Prostate gland (tissue), 2 donors: ENCODE data around the gene CELF2. TPM values are rescaled to one million over a fixed set of nuclear protein-coding genes. Genes with fewer than 3 reads are reported as not detected.

Source experiments
- DNase-seq: peaks from one replicate; pipeline ENCODE4 v3.0.0-alpha.2; 2019; ENCODE audit warnings: low spot score
- H3K27ac ChIP-seq, 2 donors: fragments of 200-600 bp; sonication (generic); 2 replicates each; pipeline ENCODE4 v1.5.1; 2017 to 2019
- H3K27me3 ChIP-seq: fragments of 200-600 bp; sonication (generic); replicated peaks from 2 replicates; pipeline ENCODE4 v1.5.1; 2019; ENCODE audit not compliant: insufficient read depth
- H3K36me3 ChIP-seq, 2 donors: fragments of 200-600 bp; sonication (generic); 1 replicate in 1 of 2; 2 replicates in 1 of 2; pipeline versions ENCODE4 v1.5.1 to v1.8.1; 2017 to 2019
- H3K4me1 ChIP-seq: fragments of 200-600 bp; sonication (generic); replicated peaks from 2 replicates; pipeline ENCODE4 v1.5.1; 2019
- H3K4me3 ChIP-seq, 2 donors: fragments of 200-600 bp; sonication (generic); 2 replicates each; pipeline ENCODE4 v1.5.1; 2017 to 2019
- H3K9me3 ChIP-seq: fragments of 200-600 bp; sonication (generic); 2 replicates; pipeline ENCODE4 v1.5.1; 2017
- POLR2A ChIP-seq: fragments of 450-650 bp; IDR thresholded peaks from one replicate; pipeline ENCODE4 v1.6.1; 2016; ENCODE audit warnings: antibody characterized with exemption, mild to moderate bottlenecking
- POLR2AphosphoS5 ChIP-seq: sonication (generic); formaldehyde crosslinking; IDR thresholded peaks from one replicate; pipeline ENCODE4 v1.6.1; 2017; ENCODE audit warnings: antibody characterized with exemption
- WGBS: methylation state at CpG from one replicate; pipeline ENCODE4 v1.1.5; 2018; 5-methylcytosine and 5-hydroxymethylcytosine counted together
- intact Hi-C: fragments of 100-400 bp; cut with DNase I; formaldehyde crosslinking; loops from one replicate; pipeline ENCODE4 v1.14.2; 2022
- total RNA-seq, 2 donors: library from RNA; depleted of rRNA; stranded (reverse); fragments of >200 nt; gene quantifications; one replicate each; pipeline ENCODE4 v1.1.0, GENCODE V29; 2016
- TF ChIP-seq, protein P1 (sequence below), 4 experiments: fragments of 200-600 bp in 2 of 4; fragments of 450-650 bp in 2 of 4; sonication (generic) in 2 of 4; IDR thresholded peaks; 1 replicate in 3 of 4; 2 replicates in 1 of 4; pipeline ENCODE4 v1.5.1; 2016 to 2019; ENCODE audit warnings: antibody characterized with exemption in 4 of 4, mild to moderate bottlenecking in 2 of 4, moderate library complexity in 2 of 4

Gene CELF2
- total RNA-seq, 2 donors from 2014 or later, result 19.2 to 43.2 TPM

DNA sequence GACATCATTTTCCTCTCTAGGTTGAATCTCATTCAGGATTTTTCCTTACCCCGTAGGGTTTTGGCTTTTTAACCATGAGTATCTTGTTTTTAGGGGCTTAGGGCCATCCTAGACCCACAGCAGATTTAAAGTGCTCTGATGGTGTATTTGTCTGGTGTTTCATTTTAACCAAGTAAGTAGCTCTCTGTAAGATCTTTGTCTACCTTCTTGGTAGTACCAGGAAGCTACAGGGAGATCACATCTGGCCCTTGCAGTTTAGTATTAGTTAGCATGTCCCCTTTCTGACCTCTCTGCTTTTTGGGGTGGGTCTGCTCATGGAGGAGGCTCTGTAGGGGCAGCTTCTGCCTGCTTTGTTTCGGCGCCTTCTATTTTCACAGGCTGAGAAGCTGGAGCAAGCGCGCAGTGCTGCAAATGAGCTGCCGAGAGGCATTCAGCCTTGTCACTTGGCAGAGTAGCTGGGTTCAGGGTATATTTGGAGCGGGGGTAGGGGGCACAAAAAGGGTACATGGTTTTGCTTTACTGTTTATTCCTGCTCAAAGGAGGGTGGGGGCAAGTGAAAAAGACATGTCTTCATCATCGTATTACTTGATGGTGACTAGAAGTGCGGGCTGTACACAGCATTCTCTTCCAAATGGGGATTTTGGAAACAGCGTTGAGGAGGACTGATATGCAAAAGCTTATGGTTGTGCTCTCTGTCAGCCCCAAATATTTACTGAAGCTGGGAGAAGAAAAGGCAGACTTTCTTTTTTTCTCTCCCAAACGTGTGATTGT, 146.3 kb downstream of the CELF2 start:
- WGBS, result 45% methylated on average over 11 of the region's 11 CpGs
- DNase-seq, result no peak
- H3K36me3 ChIP-seq, result no peaks in the 10 kb centered on the region
- no peak overlapping the region for H3K4me3 ChIP-seq
- TF ChIP-seq, protein P1, sequence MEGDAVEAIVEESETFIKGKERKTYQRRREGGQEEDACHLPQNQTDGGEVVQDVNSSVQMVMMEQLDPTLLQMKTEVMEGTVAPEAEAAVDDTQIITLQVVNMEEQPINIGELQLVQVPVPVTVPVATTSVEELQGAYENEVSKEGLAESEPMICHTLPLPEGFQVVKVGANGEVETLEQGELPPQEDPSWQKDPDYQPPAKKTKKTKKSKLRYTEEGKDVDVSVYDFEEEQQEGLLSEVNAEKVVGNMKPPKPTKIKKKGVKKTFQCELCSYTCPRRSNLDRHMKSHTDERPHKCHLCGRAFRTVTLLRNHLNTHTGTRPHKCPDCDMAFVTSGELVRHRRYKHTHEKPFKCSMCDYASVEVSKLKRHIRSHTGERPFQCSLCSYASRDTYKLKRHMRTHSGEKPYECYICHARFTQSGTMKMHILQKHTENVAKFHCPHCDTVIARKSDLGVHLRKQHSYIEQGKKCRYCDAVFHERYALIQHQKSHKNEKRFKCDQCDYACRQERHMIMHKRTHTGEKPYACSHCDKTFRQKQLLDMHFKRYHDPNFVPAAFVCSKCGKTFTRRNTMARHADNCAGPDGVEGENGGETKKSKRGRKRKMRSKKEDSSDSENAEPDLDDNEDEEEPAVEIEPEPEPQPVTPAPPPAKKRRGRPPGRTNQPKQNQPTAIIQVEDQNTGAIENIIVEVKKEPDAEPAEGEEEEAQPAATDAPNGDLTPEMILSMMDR (IDR thresholded peaks at IDR 0.05), result no peak
- TF ChIP-seq POLR2AphosphoS5 (no peak), POLR2A (no peak)
- H3K27ac ChIP-seq, result peak overlapping the region; percentile 23 to 30
- intact Hi-C loops, result loop anchor here (10.0 kb wide), 1 partner anchor 119 kb away; no protein-coding TSS in a partner anchor
- H3K27me3 ChIP-seq, result no peaks in the 10 kb centered on the region
- no peaks in the 10 kb centered on the region for H3K9me3 ChIP-seq
- no peaks in the 10 kb centered on the region for H3K4me1 ChIP-seq

DNA sequence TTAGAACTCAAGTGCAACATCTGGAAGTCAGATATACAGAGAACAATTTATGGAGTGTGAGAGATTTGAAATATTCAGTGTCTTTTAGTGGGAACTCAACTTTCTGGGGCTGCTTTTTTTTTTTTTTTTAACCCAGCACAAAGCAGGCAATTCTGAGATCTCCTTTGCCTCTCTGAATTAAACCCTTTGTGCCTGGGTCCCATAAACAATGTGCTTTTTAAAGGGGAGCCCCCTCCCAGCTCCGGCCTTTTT, 146.8 kb downstream of the CELF2 start:
- H3K4me1 ChIP-seq, result no peaks in the 10 kb centered on the region
- TF ChIP-seq POLR2AphosphoS5 (no peak), POLR2A (no peak)
- TF ChIP-seq, protein P1 (IDR thresholded peaks at IDR 0.05), result no peak
- intact Hi-C loops, result loop anchor here (10.0 kb wide), 1 partner anchor 120 kb away; no protein-coding TSS in a partner anchor

DNA sequence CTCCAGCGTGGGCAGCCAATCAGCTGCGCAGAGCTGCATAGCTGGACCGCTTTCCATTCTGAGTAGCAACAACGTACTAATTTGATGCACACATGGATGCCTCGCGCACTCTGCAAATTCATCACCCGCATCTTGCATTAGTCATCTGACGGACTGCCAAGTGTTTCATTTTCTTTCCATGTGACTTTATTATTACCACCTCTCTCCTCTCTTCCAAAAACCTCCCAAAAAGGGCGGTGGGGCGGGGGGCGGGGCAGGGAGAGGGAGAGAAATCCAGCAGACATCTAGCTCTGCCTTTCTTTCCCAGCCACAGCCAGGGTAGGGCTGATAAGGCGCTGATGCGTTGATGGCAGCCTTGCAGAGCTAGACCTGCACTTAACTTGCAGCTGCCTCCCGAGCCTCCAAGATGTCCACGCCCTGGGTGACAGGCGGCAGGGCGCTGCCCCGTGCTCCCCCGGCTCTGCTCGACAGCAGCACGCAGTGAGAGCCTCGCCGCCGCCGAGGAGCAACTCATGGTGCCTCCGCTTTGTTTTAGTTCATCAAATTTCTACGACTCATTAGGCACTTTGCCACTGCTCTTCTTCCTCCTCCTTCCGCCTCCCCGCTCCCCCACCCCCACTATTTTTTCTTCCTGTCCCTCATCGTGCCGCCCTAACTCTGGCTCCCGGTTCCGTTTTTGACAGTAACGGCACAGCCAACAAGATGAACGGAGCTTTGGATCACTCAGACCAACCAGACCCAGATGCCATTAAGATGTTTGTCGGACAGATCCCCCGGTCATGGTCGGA, 147.3 kb downstream of the CELF2 start:
- H3K4me3 ChIP-seq, result peak overlapping the region; percentile 47 to 56
- no peaks in the 10 kb centered on the region for H3K9me3 ChIP-seq
- DNase-seq, result peak; percentile 34
- no peak for TF ChIP-seq POLR2AphosphoS5
- TF ChIP-seq, protein P1 (IDR thresholded peaks at IDR 0.05), result no peak
- TF ChIP-seq POLR2A, result peak; percentile 4
- no peaks in the 10 kb centered on the region for H3K36me3 ChIP-seq
- H3K4me1 ChIP-seq, result no peaks in the 10 kb centered on the region
- H3K27me3 ChIP-seq, result no peaks in the 10 kb centered on the region
- under 1% methylated on average over 38 of the region's 38 CpGs for WGBS
- H3K27ac ChIP-seq, result peak overlapping the region; percentile 70 to 73
- intact Hi-C loops, result loop anchor here (10.0 kb wide), 1 partner anchor 120 kb away; no protein-coding TSS in a partner anchor

More for the DNA sequence above, 146.8 kb downstream of the CELF2 start:
- no peak for DNase-seq
- H3K36me3 ChIP-seq, result no peaks in the 10 kb centered on the region
- no peaks in the 10 kb centered on the region for H3K27me3 ChIP-seq
- 0% methylated on average over 1 of the region's 1 CpG for WGBS
- no peaks in the 10 kb centered on the region for H3K9me3 ChIP-seq
- H3K27ac ChIP-seq, result peak overlapping the region; percentile 23 to 30
- H3K4me3 ChIP-seq, result peak overlapping the region; percentile 47 to 56

DNA sequence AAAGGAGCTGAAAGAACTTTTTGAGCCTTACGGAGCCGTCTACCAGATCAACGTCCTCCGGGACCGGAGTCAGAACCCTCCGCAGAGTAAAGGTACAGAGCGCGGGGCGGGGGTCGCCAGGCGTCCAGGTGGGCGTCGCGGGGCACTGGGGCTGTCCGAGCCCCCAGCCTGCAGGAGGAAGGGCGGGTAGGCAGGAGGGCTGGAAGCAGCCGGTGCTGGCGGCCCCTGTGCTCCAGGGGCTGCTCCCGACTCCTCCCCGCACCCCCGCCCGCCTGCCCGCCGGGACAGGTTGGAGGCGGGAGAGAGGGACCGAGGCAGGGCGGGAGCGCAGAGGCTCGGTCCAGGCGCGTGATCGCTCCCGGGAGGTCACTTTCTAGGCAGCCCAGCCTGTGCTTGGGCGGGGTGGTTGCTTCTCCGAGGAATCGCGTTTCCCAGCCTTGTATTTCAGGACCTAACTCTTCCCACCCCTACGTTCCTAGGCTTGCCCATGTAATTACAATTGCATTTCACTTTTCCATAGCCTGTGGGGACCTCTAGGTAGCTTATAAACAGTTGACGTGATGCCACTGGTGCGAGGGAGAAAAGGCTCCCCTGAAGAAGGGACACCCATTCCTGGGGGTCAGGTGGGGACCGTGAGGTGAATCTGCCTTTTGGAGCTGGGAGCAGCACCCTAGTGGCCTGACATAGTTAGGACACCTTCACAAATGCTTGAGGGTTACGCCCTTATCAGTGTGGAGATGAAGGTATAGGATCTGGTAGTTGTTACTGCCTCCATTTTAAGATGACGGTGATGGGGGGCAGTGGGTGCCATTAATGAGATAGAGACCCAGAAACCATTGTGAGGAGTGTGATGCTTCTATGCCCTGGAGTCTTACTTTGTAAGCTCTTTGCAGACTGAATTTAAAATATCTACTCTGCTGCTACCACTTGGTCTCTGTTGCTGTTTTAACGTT, 148.2 kb downstream of the CELF2 start:
- DNase-seq, result peak; percentile 28
- Histone ChIP-seq H3K27me3 (no peaks in the 10 kb centered on the region), H3K4me3 (peak overlapping the region; percentile 47 to 56), H3K36me3 (no peaks in the 10 kb centered on the region), H3K4me1 (no peaks in the 10 kb centered on the region), H3K9me3 (no peaks in the 10 kb centered on the region), H3K27ac (peak overlapping the region; percentile 70 to 73)
- 5% methylated on average over 36 of the region's 44 CpGs for WGBS
- intact Hi-C loops, result loop anchor here (10.0 kb wide), 1 partner anchor 121 kb away; no protein-coding TSS in a partner anchor
- TF ChIP-seq, protein P1 (IDR thresholded peaks at IDR 0.05), result peak in 3 of 4 experiments; percentile 29 to 38 (median 36)
- TF ChIP-seq POLR2A (no peak), POLR2AphosphoS5 (no peak)
